ENCODE measurements around the gene IQGAP3. TPM values are rescaled to one million over a fixed set of nuclear protein-coding genes. Genes with fewer than 3 reads are reported as not detected.

IQGAP3 gene
- total and polyA plus RNA-seq, 9 donors, result 0.05 to 1.2 (median 0.30) TPM; not detected in 1

- H3K36me3 ChIP-seq, result no peaks in the 10 kb centered on the region
- intact Hi-C loops (cut with DNase I), result loop anchor here in 1 of 4 donors (5.0 kb wide), 1 partner anchor 286 kb away; the partner anchor contains the start of gene PAQR6
- no peak for DNase-seq
- H3K4me3 ChIP-seq, result no peak overlapping the region
- H3K27ac ChIP-seq, result no peak overlapping the region
- no peaks in the 10 kb centered on the region for H3K9me3 ChIP-seq
- H3K27me3 ChIP-seq, result no peaks in the 10 kb centered on the region
- H3K4me1 ChIP-seq (ENCODE audit: insufficient read depth), result no peaks in the 10 kb centered on the region
- WGBS, 3 donors, result 91% methylated on average over 11 of the region's 11 CpGs
- TF ChIP-seq, protein P1, sequence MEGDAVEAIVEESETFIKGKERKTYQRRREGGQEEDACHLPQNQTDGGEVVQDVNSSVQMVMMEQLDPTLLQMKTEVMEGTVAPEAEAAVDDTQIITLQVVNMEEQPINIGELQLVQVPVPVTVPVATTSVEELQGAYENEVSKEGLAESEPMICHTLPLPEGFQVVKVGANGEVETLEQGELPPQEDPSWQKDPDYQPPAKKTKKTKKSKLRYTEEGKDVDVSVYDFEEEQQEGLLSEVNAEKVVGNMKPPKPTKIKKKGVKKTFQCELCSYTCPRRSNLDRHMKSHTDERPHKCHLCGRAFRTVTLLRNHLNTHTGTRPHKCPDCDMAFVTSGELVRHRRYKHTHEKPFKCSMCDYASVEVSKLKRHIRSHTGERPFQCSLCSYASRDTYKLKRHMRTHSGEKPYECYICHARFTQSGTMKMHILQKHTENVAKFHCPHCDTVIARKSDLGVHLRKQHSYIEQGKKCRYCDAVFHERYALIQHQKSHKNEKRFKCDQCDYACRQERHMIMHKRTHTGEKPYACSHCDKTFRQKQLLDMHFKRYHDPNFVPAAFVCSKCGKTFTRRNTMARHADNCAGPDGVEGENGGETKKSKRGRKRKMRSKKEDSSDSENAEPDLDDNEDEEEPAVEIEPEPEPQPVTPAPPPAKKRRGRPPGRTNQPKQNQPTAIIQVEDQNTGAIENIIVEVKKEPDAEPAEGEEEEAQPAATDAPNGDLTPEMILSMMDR (IDR thresholded peaks at IDR 0.05), result no peak
- TF ChIP-seq EP300 (IDR thresholded peaks at IDR 0.05) (no peak), POLR2A (IDR thresholded peaks at IDR 0.05) (no peak)
Observed at GRCh38 chr1:156533568-156534220, 38.7 kb downstream of the IQGAP3 start.

DNA sequence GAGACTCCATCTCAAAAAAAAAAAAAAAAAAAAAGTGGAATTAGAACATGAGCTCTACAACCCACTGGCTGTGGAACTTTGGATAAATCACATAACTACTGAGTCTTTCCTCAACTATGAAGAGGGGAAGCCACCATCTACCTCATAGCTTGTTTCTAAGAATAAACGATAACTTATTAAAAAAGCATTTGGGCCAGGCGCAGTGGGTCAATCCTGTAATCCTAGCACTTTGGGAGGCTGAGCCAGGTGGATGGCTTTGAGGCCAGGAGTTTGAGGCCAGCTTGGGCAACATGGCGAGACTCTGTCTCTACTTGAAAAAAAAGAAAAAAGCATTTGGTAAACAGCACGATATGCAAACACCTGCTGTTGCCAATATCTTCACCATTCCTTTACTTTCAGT, 40.0 kb downstream of the IQGAP3 start:
- Histone ChIP-seq H3K9me3 (no peaks in the 10 kb centered on the region), H3K4me3 (no peak overlapping the region), H3K4me1 (ENCODE audit: insufficient read depth) (no peaks in the 10 kb centered on the region), H3K27me3 (no peaks in the 10 kb centered on the region), H3K36me3 (no peaks in the 10 kb centered on the region), H3K27ac (no peak overlapping the region)
- intact Hi-C loops (cut with DNase I), result loop anchor here in 1 of 4 donors (5.0 kb wide), 1 partner anchor 285 kb away; the partner anchor contains the start of gene PAQR6
- WGBS, 3 donors, result 81 to 88% (median 86%) methylated on average over 4 of the region's 4 CpGs
- TF ChIP-seq POLR2A (IDR thresholded peaks at IDR 0.05) (no peak), EP300 (IDR thresholded peaks at IDR 0.05) (no peak)
- TF ChIP-seq, protein P1 (IDR thresholded peaks at IDR 0.05), result no peak
- DNase-seq, result no peak

DNA sequence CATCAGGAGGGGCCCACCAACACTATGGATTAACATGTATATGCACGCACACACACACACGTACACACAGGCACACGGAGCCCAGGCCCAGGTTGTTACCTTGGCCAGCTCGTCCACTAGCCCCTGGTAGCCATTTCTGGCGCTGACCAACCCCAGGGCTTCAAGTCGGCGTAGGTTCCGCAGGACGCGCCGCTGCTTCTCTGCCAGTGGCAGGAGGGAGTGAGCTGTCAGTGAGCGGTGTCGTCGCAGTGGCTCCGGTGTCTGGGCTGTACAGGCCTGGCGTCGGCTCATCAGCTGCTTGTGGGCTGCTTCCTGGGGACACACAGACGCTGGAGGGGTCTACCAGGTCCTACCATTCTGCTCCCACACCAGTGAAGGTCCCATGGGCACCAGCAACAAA, 42.4 kb downstream of the IQGAP3 start:
- WGBS, 3 donors, result 96 to 97% (median 96%) methylated on average over 18 of the region's 18 CpGs
- peaks cover 1% of the 10 kb centered on the region for H3K4me1 ChIP-seq (ENCODE audit: insufficient read depth)
- intact Hi-C loops (cut with DNase I), result loop anchor here in 1 of 4 donors (5.0 kb wide), 1 partner anchor 283 kb away; the partner anchor contains the start of gene PAQR6
- no peak overlapping the region for H3K4me3 ChIP-seq
- no peaks in the 10 kb centered on the region for H3K36me3 ChIP-seq
- TF ChIP-seq, protein P1 (IDR thresholded peaks at IDR 0.05), result no peak
- TF ChIP-seq POLR2A (IDR thresholded peaks at IDR 0.05) (no peak), EP300 (IDR thresholded peaks at IDR 0.05) (no peak)
- no peaks in the 10 kb centered on the region for H3K27me3 ChIP-seq
- no peak for DNase-seq
- no peak overlapping the region for H3K27ac ChIP-seq
- no peaks in the 10 kb centered on the region for H3K9me3 ChIP-seq

DNA sequence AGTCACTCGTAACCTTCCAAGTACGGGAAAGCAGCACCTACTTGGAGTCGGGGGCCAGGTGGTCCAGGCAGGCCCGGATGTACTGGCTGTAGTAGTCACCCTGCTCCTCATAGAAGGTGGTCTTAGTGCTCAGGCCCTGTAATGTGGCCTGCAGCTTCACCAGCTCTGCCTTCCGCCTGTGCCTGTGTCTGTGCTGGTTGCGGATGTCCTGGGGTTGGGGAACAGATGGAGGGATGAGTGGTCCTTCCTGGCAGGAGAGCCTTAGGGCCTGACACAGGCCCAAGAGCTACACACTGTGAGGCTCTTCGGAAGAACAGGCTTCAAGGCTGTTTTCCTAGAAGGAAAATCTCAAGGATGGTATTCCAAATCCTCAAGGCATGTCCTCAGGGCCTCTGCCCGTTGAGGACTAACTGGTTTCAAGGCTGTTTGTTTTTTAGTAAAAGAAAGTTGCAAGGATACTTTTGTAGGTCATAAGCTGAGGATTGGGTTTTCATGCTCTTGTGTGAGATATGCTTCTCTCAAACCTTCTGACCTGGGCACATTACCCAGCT, 43.4 kb downstream of the IQGAP3 start:
- WGBS, 3 donors, result 85 to 92% (median 86%) methylated on average over 8 of the region's 8 CpGs
- H3K9me3 ChIP-seq, result no peaks in the 10 kb centered on the region

More for the DNA sequence above, 43.4 kb downstream of the IQGAP3 start:
- DNase-seq, result no peak
- no peak for TF ChIP-seq EP300 (IDR thresholded peaks at IDR 0.05)
- TF ChIP-seq POLR2A (IDR thresholded peaks at IDR 0.05), result no peak
- TF ChIP-seq, protein P1 (IDR thresholded peaks at IDR 0.05), result no peak
- peaks cover 1% of the 10 kb centered on the region for H3K4me1 ChIP-seq (ENCODE audit: insufficient read depth)
- no peaks in the 10 kb centered on the region for H3K27me3 ChIP-seq
- no peak overlapping the region for H3K4me3 ChIP-seq
- H3K36me3 ChIP-seq, result no peaks in the 10 kb centered on the region
- H3K27ac ChIP-seq, result no peak overlapping the region
- intact Hi-C loops (cut with DNase I), result no loop called here

All from ovary (tissue), 9 donors.